Calu3 (cell line): Measurements from ENCODE around the gene FAM210B. TPM values are rescaled to one million over a fixed set of nuclear protein-coding genes. Genes with fewer than 3 reads are reported as not detected.

Source experiments
- BruUV-seq: library from RNA; stranded (reverse); fragments of 400-500 nt; replicated peaks from 2 replicates; lab custom pipeline; 2021; lab: Mats Ljungman, UMichigan
- CTCF ChIA-PET: fragments of 300-600 bp; sonication (Branson Sonifier 250); formaldehyde crosslinking; loops from one replicate; lab custom pipeline; 2022; ENCODE audit warnings: antibody characterized with exemption; lab: Charles Lee
- DNase-seq: peaks from one replicate; pipeline ENCODE4 v3.0.0; 2022
- H3K27ac Mint-ChIP-seq: one replicate; pipeline ENCODE4 v1.8.0; 2022; ENCODE audit warnings: mixed read lengths; ENCODE audit not compliant: unreplicated experiment
- H3K27me3 Mint-ChIP-seq: one replicate; pipeline ENCODE4 v1.8.0; 2022; ENCODE audit warnings: mixed read lengths; ENCODE audit not compliant: unreplicated experiment
- H3K36me3 Mint-ChIP-seq: one replicate; pipeline ENCODE4 v1.8.0; 2022; ENCODE audit warnings: mild to moderate bottlenecking, moderate library complexity, mixed read lengths; ENCODE audit not compliant: insufficient read depth, unreplicated experiment
- H3K4me1 Mint-ChIP-seq: one replicate; pipeline ENCODE4 v1.8.0; 2022; ENCODE audit warnings: mild to moderate bottlenecking, low read depth, mixed read lengths; ENCODE audit not compliant: unreplicated experiment
- H3K4me3 Mint-ChIP-seq: one replicate; pipeline ENCODE4 v1.8.0; 2022; ENCODE audit warnings: mild to moderate bottlenecking, low read depth, moderate library complexity, mixed read lengths; ENCODE audit not compliant: unreplicated experiment
- H3K9me3 Mint-ChIP-seq: one replicate; pipeline ENCODE4 v1.8.0; 2022; ENCODE audit warnings: low read depth, mixed read lengths; ENCODE audit not compliant: unreplicated experiment
- intact Hi-C: fragments of 100-400 bp; cut with micrococcal nuclease; formaldehyde crosslinking; loops from one replicate; pipeline ENCODE4 v1.10.0; 2022; ENCODE audit not compliant: unreplicated experiment
- total RNA-seq: library from RNA; stranded (reverse); gene quantifications from 2 replicates; pipeline ENCODE4 v1.2.3, GENCODE V29; 2022
- TF ChIP-seq, protein P1 (sequence below): fragments of 200-600 bp; IDR thresholded peaks from one replicate; pipeline ENCODE4 v1.8.0; 2022; ENCODE audit warnings: antibody characterized with exemption; ENCODE audit not compliant: unreplicated experiment

FAM210B gene
- total RNA-seq, 1 experiment from 2014 or later, result 8.7 TPM

DNA sequence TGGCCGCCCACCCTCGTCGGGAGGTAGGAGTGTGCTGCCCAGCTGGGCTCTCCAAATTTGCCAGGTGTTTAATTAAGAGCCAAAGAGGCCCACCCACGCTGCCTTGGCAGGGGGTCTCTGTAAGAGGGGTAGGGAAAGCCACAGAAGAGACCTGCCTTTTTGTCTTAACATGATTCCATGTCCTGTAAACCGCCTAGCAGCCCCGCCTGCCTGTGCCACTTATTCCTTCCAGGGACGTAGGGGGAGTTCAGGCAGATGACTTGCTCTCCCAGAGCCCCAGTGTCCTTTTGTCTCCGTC is 2.1 kb downstream of the FAM210B start:
- no peak for DNase-seq
- no peaks in the 10 kb centered on the region for H3K9me3 Mint-ChIP-seq
- intact Hi-C loops, result no loop called here
- H3K27me3 Mint-ChIP-seq, result no peaks in the 10 kb centered on the region
- H3K36me3 Mint-ChIP-seq, result peaks cover 13% of the 10 kb centered on the region
- no TSS peak for BruUV-seq
- H3K4me3 Mint-ChIP-seq, result no peak overlapping the region
- no peak overlapping the region for H3K27ac Mint-ChIP-seq
- no peaks in the 10 kb centered on the region for H3K4me1 Mint-ChIP-seq
- TF ChIP-seq, protein P1, sequence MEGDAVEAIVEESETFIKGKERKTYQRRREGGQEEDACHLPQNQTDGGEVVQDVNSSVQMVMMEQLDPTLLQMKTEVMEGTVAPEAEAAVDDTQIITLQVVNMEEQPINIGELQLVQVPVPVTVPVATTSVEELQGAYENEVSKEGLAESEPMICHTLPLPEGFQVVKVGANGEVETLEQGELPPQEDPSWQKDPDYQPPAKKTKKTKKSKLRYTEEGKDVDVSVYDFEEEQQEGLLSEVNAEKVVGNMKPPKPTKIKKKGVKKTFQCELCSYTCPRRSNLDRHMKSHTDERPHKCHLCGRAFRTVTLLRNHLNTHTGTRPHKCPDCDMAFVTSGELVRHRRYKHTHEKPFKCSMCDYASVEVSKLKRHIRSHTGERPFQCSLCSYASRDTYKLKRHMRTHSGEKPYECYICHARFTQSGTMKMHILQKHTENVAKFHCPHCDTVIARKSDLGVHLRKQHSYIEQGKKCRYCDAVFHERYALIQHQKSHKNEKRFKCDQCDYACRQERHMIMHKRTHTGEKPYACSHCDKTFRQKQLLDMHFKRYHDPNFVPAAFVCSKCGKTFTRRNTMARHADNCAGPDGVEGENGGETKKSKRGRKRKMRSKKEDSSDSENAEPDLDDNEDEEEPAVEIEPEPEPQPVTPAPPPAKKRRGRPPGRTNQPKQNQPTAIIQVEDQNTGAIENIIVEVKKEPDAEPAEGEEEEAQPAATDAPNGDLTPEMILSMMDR, result no peak
- CTCF ChIA-PET, result no interaction called here

DNA sequence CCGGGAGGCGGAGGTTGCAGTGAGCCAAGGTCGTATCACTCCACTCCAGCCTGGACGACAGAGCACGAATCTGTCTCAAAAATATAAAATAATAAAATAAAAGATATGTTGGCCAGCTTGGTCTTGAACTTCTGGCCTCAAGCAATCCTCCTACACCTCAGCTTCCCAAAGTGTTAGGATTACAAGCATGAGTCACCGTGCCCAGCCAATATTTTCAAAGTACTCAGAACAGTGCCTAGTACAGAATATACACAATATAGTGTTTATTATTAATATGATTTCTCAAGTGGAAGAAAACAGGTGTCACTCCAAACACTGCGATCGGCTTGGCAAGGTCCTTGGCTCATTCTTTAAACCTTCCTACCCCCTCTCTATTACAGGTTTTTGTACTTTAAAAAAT is 3.1 kb downstream of the FAM210B start:
- H3K4me1 Mint-ChIP-seq, result no peaks in the 10 kb centered on the region
- intact Hi-C loops, result no loop called here
- no peak for DNase-seq
- BruUV-seq, result no TSS peak
- no peak overlapping the region for H3K27ac Mint-ChIP-seq
- no peaks in the 10 kb centered on the region for H3K9me3 Mint-ChIP-seq
- H3K4me3 Mint-ChIP-seq, result no peak overlapping the region
- TF ChIP-seq, protein P1, result no peak
- H3K36me3 Mint-ChIP-seq, result peaks cover 14% of the 10 kb centered on the region
- CTCF ChIA-PET, result no interaction called here
- H3K27me3 Mint-ChIP-seq, result no peaks in the 10 kb centered on the region

DNA sequence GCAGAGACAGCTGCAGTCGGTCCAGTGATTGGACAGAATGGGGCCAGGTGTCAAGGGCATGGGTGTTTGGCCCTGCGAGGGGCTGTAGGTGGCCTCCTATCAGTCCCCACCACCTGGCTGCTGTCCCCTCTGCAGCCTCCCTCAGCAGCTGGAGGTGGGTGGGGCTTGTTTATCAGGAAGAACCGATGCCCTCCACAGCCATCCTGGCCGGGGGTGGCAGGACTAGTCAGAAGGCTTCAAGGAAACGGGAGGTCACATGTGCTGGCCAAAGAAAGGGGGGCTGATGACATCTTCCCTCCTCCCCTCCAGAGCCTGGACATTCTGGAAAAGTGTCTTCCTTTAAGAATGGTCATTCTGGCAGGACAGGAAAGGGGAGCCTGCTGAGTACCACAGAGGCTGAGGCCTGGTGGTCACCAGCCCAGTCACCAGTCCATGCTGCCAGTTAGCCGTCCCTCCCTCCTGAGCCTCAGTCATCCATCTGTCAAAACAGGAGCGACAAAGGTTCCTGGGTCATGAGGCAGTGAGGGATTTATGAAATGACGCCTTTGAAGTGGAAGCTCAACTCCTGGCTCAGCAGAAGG is 4.1 kb downstream of the FAM210B start:
- DNase-seq, result no peak
- intact Hi-C loops, result no loop called here
- CTCF ChIA-PET, result no interaction called here
- no peaks in the 10 kb centered on the region for H3K9me3 Mint-ChIP-seq
- TF ChIP-seq, protein P1, result no peak
- no peak overlapping the region for H3K4me3 Mint-ChIP-seq
- H3K27me3 Mint-ChIP-seq, result no peaks in the 10 kb centered on the region
- no peak overlapping the region for H3K27ac Mint-ChIP-seq
- no TSS peak for BruUV-seq
- no peaks in the 10 kb centered on the region for H3K4me1 Mint-ChIP-seq
- peaks cover 18% of the 10 kb centered on the region for H3K36me3 Mint-ChIP-seq

DNA sequence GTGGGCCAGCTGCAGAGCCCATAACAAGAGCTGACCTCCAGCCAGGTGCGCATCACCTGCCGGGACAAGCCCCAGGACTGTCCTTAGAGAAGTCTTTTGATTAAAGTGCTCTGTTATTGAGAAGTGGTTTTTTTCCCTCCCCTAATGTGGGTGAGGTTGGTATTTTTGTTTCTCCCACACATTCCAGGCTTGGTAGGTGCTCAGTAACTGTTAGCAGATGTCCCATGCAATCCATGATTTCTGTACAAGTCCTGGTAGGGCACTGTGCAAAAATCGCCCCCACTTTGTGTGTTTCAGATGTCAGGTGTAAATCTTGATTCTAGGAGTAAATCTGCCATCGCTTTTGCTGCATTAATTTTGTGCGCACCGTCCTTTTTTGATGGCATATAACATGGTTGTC is 4.7 kb downstream of the FAM210B start:
- H3K4me3 Mint-ChIP-seq, result no peak overlapping the region
- H3K9me3 Mint-ChIP-seq, result no peaks in the 10 kb centered on the region
- H3K36me3 Mint-ChIP-seq, result peaks cover 18% of the 10 kb centered on the region
- H3K27ac Mint-ChIP-seq, result no peak overlapping the region
- H3K27me3 Mint-ChIP-seq, result no peaks in the 10 kb centered on the region
- TF ChIP-seq, protein P1, result no peak
- no peak for DNase-seq
- no TSS peak for BruUV-seq
- CTCF ChIA-PET, result no interaction called here
- intact Hi-C loops, result no loop called here
- H3K4me1 Mint-ChIP-seq, result no peaks in the 10 kb centered on the region
